Mammary epithelial cell (primary cell): Measurements from ENCODE around the gene YWHAB.
"Not testable (repeated sequence)": the region's sequence is repeated elsewhere in the genome, so short reads cannot be mapped to it uniquely, and the experiment has no call there.

Source experiments
- EZH2 ChIP-seq: IDR thresholded peaks from 2 replicates; pipeline ENCODE4 v1.6.1; 2012; ENCODE audit warnings: low read length, inconsistent platforms, borderline replicate concordance
- TF ChIP-seq, protein P1 (sequence below), 2 donors: IDR thresholded peaks in 1 of 2; conservative IDR thresholded peaks in 1 of 2; 2 replicates each; pipeline ENCODE4 v1.5.1; 2011 to 2012; ENCODE audit warnings: inconsistent platforms in 2 of 2, low read length in 2 of 2, mild to moderate bottlenecking in 2 of 2, control low read depth in 1 of 2, low read depth in 1 of 2; ENCODE audit not compliant: insufficient read depth in 1 of 2; ENCODE audit errors: extremely low read depth in 1 of 2

GRCh38 chr20:44864493-44864892, 21.0 kb upstream of the YWHAB start:
- TF ChIP-seq, protein P1, sequence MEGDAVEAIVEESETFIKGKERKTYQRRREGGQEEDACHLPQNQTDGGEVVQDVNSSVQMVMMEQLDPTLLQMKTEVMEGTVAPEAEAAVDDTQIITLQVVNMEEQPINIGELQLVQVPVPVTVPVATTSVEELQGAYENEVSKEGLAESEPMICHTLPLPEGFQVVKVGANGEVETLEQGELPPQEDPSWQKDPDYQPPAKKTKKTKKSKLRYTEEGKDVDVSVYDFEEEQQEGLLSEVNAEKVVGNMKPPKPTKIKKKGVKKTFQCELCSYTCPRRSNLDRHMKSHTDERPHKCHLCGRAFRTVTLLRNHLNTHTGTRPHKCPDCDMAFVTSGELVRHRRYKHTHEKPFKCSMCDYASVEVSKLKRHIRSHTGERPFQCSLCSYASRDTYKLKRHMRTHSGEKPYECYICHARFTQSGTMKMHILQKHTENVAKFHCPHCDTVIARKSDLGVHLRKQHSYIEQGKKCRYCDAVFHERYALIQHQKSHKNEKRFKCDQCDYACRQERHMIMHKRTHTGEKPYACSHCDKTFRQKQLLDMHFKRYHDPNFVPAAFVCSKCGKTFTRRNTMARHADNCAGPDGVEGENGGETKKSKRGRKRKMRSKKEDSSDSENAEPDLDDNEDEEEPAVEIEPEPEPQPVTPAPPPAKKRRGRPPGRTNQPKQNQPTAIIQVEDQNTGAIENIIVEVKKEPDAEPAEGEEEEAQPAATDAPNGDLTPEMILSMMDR (conservative IDR thresholded peaks at IDR 0.05 in 1 of 2, IDR thresholded peaks at IDR 0.05 in 1 of 2; ENCODE audit: extremely low read depth in 1 of 2, insufficient read depth in 1 of 2, low read depth in 1 of 2, low read length in 2 of 2): not testable (repeated sequence)
- TF ChIP-seq EZH2: not testable (repeated sequence)
